BJ (cell line): ENCODE measurements around the gene ONECUT1. TPM values are rescaled to one million over a fixed set of nuclear protein-coding genes. Genes with fewer than 3 reads are reported as not detected.

ENCODE experiments used
- CTCF ChIA-PET: fragments of 350-600 bp; formaldehyde crosslinking; extraction: SDS; loops from one replicate; lab custom pipeline; 2021; ENCODE audit warnings: antibody characterized with exemption, inconsistent platforms; lab: Yijun Ruan, JAX
- POLR2A ChIA-PET: fragments of 300-600 bp; sonication (Branson Sonifier 250); formaldehyde crosslinking; extraction: SDS; loops from one replicate; lab custom pipeline; 2021; ENCODE audit warnings: antibody characterized with exemption; lab: Charles Lee
- DNase-seq: peaks from one replicate; pipeline ENCODE4 v3.0.0-alpha.2; 2011; ENCODE audit warnings: low read depth
- H3K27me3 ChIP-seq: 2 replicates; pipeline ENCODE4 v1.6.0; 2011; ENCODE audit warnings: low read length; ENCODE audit not compliant: control insufficient read depth, insufficient read depth
- H3K36me3 ChIP-seq: 2 replicates; pipeline ENCODE4 v1.5.1; 2011; ENCODE audit warnings: low read length; ENCODE audit not compliant: control insufficient read depth, insufficient read depth
- H3K4me3 ChIP-seq: 2 replicates; pipeline ENCODE4 v1.5.1; 2011; ENCODE audit warnings: low read depth, mild to moderate bottlenecking, control low read depth, low read length
- CTCF ChIP-seq: IDR thresholded peaks from 2 replicates; pipeline ENCODE4 v1.5.1; 2011; ENCODE audit warnings: low read depth, mild to moderate bottlenecking, control low read depth, inconsistent platforms, low read length, moderate library complexity; ENCODE audit not compliant: insufficient read depth
- polyA plus RNA-seq: library from polyadenylated mRNA; depleted of rRNA; stranded (reverse); fragments of >200 nt; gene quantifications from 2 replicates; pipeline ENCODE4 v1.2.3, GENCODE V29; 2011

ONECUT1 gene
- polyA plus RNA-seq, 1 experiment = not detected

- ChIA-PET CTCF (interaction anchor here (0.7 to 1.4 kb wide), 3 partner anchors 11 to 472 kb away, joined by 3 to 4 read pairs (median 3); no protein-coding TSS in a partner anchor), POLR2A (no interaction called here)
- H3K27me3 ChIP-seq = no peaks in the 10 kb centered on the region
- no peak overlapping the region for H3K4me3 ChIP-seq
- H3K36me3 ChIP-seq = no peaks in the 10 kb centered on the region
- no peak for TF ChIP-seq CTCF
- DNase-seq = peak; percentile 84
Measured at GRCh38 chr15:52728899-52729298, 61.2 kb downstream of the ONECUT1 start.

GRCh38 chr15:52727815-52728214 lies 62.3 kb downstream of the ONECUT1 start:
- Histone ChIP-seq H3K27me3 (no peaks in the 10 kb centered on the region), H3K4me3 (no peak overlapping the region), H3K36me3 (no peaks in the 10 kb centered on the region)
- DNase-seq = no peak
- ChIA-PET POLR2A (no interaction called here), CTCF (interaction anchor here (1.3 to 2.0 kb wide), 3 partner anchors 10 to 471 kb away, joined by 4 to 6 read pairs (median 4); no protein-coding TSS in a partner anchor)
- TF ChIP-seq CTCF = no peak

GRCh38 chr15:52726195-52726594 lies 63.9 kb downstream of the ONECUT1 start:
- no peak for DNase-seq
- Histone ChIP-seq H3K27me3 (no peaks in the 10 kb centered on the region), H3K36me3 (no peaks in the 10 kb centered on the region), H3K4me3 (no peak overlapping the region)
- no peak for TF ChIP-seq CTCF
- POLR2A ChIA-PET = no interaction called here
- CTCF ChIA-PET = interaction anchor here (1.7 kb wide), 1 partner anchor 8 kb away, joined by 4 read pairs; no protein-coding TSS in a partner anchor

GRCh38 chr15:52718551-52718950 lies 71.6 kb downstream of the ONECUT1 start:
- no peaks in the 10 kb centered on the region for H3K27me3 ChIP-seq
- no peaks in the 10 kb centered on the region for H3K36me3 ChIP-seq
- ChIA-PET POLR2A (interaction anchor here (0.6 kb wide), 1 partner anchor 509 kb away, joined by 8 read pairs; no protein-coding TSS in a partner anchor), CTCF (no interaction called here)
- DNase-seq = no peak
- no peak for TF ChIP-seq CTCF
- H3K4me3 ChIP-seq = no peak overlapping the region

GRCh38 chr15:52717924-52718323 lies 72.2 kb downstream of the ONECUT1 start:
- ChIA-PET POLR2A (no interaction called here), CTCF (interaction anchor here (1.4 kb wide), 1 partner anchor 10 kb away, joined by 4 read pairs; no protein-coding TSS in a partner anchor)
- no peak overlapping the region for H3K4me3 ChIP-seq
- no peak for DNase-seq
- no peak for TF ChIP-seq CTCF
- H3K27me3 ChIP-seq = no peaks in the 10 kb centered on the region
- no peaks in the 10 kb centered on the region for H3K36me3 ChIP-seq
